Stimulated activated CD4-positive, alpha-beta T cell treated with anti-CD3 and anti-CD28 coated beads, Interleukin-1b, Interleukin-23, amount 100 ng/mL, for 24 hours (primary cell): Measurements from ENCODE around the gene LRRC27.

Experiments used
- DNase-seq, 4 experiments: peaks; one replicate each; pipeline ENCODE4 v3.0.0-alpha.2; 2020; ENCODE audit warnings: low read depth in 4 of 4, low spot score in 1 of 4

The LRRC27 gene

GRCh38 chr10:132388891-132389432 lies 57.0 kb downstream of the LRRC27 start:
- DNase-seq, result no peak

GRCh38 chr10:132389433-132390169 lies 57.6 kb downstream of the LRRC27 start:
- DNase-seq, result no peak

GRCh38 chr10:132390170-132390920 lies 58.4 kb downstream of the LRRC27 start:
- no peak for DNase-seq

- DNase-seq, result no peak
These were observed 59.1 kb downstream of the LRRC27 start for GRCh38 chr10:132390921-132391675.

- no peak for DNase-seq
These were observed 59.7 kb downstream of the LRRC27 start for GRCh38 chr10:132391676-132392020.

- DNase-seq, result no peak
These were observed 60.3 kb downstream of the LRRC27 start for GRCh38 chr10:132392184-132392800.

- no peak for DNase-seq
These were observed 61.1 kb downstream of the LRRC27 start for GRCh38 chr10:132392811-132393694.

- DNase-seq, result no peak
These were observed 61.7 kb downstream of the LRRC27 start for GRCh38 chr10:132393695-132394181.

GRCh38 chr10:132394201-132394811 lies 62.3 kb downstream of the LRRC27 start:
- no peak for DNase-seq

- no peak for DNase-seq
These were observed 63.1 kb downstream of the LRRC27 start for GRCh38 chr10:132394936-132395703.

- DNase-seq, result no peak
These were observed 63.9 kb downstream of the LRRC27 start for GRCh38 chr10:132395704-132396493.

- peak in 3 of 4 experiments; percentile 22 to 29 (median 28) for DNase-seq
These were observed 64.6 kb downstream of the LRRC27 start for GRCh38 chr10:132396494-132397035.

- peak in 3 of 4 experiments; percentile 22 to 31 (median 26) for DNase-seq
These were observed 65.1 kb downstream of the LRRC27 start, which contains the start of gene PWWP2B for GRCh38 chr10:132397036-132397541. TSS of gene PWWP2B (plus strand) at chr10:132397200. CDS start at chr10:132397227, 27 bp downstream.

- peak in 2 of 4 experiments; percentile 24 to 30 for DNase-seq
These were observed 65.9 kb downstream of the LRRC27 start for GRCh38 chr10:132397671-132398565.

- no peak for DNase-seq
These were observed 66.6 kb downstream of the LRRC27 start for GRCh38 chr10:132398566-132398991.
